GM18511 (cell line): ENCODE data around the gene HLA-G.
"Not testable (repeated sequence)": the region's sequence is repeated elsewhere in the genome, so short reads cannot be mapped to it uniquely, and the experiment has no call there.

Source experiments
- ATAC-seq: cut with Tn5 transposase; IDR thresholded peaks from one replicate; pipeline ENCODE4 v1.9.1; 2021; ENCODE audit warnings: mild to moderate bottlenecking, moderate library complexity; ENCODE audit not compliant: unreplicated experiment

The HLA-G gene

DNA sequence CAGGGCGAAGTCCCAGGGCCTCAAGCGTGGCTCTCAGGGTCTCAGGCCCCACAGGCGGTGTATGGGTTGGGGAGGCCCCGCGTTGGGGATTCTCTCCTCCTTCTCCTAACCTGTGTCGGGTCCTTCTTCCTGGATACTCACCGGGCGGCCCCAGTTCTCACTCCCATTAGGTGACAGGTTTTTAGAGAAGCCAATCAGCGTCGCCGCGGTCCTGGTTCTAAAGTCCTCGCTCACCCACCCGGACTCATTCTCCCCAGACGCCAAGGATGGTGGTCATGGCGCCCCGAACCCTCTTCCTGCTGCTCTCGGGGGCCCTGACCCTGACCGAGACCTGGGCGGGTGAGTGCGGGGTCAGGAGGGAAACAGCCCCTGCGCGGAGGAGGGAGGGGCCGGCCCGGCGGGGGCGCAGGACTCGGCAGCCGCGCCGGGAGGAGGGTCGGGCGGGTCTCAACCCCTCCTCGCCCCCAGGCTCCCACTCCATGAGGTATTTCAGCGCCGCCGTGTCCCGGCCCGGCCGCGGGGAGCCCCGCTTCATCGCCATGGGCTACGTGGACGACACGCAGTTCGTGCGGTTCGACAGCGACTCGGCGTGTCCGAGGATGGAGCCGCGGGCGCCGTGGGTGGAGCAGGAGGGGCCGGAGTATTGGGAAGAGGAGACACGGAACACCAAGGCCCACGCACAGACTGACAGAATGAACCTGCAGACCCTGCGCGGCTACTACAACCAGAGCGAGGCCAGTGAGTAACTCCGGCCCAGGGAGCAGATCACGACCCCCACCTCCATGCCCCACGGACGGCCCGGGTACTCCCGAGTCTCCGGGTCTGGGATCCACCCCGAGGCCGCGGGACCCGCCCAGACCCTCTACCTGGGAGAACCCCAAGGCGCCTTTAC, at the start of gene HLA-G:
Gene HLA-G (plus strand): TSS at position 247 of the 892 bp plus-strand sequence. CDS start 20 bp downstream, at position 267.
- ATAC-seq = no peak

DNA sequence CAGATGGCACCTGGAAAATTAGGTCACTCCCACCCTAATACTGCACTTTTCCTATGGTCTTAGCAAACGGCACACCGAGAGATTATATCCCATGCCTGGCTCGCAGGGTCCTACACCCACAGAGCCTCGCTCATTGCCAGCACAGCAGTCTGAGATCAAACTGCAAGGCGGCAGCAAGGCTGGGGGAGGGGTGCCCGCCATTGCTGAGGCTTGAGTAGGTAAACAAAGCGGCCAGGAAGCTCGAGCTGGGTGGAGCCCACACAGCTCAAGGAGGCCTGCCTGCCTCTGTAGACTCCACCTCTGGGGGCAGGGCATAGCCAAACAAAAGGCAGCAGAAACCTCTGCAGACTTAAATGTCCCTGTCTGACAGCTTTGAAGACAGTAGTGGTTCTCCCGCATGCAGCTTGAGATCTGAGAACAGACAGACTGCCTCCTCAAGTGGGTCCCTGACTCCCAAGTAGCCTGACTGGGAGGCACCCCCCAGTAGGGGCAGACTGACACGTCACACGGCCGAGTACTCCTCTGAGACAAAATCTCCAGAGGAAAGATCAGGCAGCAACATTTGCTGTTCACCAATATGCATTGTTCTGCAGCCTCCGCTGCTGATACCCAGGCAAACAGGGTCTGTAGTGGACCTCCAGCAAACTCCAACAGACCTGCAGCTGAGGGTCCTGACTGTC, 47.5 kb upstream of the HLA-G start:
- ATAC-seq = not testable (repeated sequence)

DNA sequence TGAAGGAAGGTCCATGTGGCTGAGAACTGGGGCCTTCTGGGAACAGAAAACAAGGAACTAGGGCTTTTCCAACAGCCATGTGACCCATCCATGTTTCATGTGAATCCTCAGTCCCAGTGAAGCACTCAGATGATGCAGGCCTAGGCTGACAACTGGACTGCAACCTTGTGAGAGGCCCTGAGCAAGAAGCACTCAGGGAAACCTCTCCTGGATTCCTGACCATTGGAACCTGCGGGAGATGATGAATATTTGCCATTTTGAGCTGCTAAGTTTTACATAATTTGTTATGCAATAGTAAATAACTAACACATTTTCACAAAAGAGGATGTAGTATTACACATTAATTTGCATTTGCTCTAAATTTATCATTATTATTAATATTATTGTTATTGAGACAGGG, 38.4 kb upstream of the HLA-G start:
- ATAC-seq = no peak

DNA sequence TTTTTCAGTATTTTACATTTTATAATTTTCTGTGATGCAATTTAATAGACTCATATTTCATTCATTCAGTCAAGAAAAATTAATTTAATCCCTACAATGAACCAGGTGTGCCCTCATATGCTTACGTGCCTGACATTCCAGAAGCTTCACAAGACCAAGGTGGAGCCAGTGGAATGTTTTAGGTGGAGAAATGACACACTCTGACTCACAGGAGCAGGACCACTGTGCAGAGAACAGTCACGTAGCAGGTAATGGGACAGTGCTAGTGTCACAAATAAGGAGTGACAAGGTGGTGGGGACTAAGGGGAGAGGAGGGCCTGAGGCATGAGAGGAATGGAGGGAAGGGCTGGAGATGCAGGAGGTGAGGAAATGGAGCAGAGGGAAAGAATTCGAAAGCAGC, 37.0 kb upstream of the HLA-G start:
- ATAC-seq = no peak

DNA sequence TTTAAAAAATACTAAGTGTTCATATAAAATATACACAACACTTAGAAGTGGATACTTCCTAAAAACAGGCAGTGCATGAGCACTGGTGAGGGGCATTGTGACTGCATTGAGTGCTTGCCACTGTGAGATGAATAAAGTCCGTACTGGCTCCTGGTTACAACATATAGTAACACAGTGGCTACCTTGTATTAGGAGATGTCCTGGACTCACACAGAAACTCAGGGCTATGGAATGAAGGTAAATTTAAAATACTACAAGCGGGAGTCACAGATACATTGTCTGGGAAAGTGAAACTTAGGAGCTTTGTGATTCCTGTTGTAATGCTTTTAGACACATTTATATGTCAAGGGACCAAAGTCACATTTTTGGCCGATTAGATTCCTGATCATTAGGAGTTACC, 36.5 kb upstream of the HLA-G start:
- no peak for ATAC-seq

DNA sequence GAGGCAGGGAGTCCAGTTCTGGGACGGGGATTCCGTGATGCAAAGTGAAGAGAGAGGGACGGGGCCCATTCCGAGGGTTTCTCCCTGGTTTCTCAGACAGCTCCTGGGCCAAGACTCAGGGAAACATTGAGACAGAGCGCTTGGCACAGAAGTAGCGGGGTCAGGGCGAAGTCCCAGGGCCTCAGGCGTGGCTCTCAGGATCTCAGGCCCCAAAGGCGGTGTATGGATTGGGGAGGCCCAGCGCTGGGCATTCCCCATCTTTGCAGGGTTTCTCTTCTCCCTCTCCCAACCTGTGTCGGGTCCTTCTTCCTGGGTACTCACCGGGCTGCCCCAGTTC, 35.9 kb upstream of the HLA-G start:
- no peak for ATAC-seq

DNA sequence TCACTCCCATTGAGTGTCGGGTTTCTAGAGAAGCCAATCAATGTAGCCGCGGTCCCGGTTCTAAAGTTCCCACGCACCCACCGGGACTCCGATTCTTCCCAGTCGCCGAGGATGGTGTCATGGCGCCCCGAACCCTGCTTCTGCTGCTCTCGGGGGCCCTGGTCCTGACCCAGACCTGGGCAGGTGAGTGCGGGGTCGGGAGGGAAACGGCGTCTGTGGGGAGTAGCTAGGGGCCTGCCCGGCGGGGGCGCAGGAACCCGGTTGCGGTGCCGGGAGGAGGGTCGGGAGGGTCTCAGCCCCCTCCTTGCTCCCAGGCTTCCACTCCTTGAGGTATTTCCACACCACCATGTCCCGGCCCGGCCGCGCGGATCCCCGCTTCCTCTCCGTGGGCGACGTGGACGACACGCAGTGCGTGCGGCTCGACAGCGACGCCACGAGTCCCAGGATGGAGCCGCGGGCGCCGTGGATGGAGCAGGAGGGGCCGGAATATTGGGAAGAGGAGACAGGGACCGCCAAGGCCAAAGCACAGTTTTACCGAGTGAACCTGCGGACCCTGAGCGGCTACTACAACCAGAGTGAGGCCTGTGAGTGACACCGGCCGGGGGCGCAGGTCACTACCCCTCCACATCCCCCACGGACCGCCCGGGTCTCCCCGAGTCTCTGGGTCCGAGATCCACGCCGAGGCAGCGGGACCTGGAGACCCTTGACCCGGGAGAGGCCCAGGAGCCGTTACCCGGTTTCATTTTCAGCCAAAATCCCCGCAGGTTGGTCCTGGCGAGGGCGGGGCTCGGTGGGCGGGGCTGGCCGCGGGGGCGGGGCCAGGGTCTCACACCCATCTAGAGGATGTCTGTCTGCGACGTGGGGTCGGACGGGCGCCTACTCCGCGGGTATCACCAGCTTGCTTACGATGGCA, 35.2 kb upstream of the HLA-G start:
- ATAC-seq = no peak

DNA sequence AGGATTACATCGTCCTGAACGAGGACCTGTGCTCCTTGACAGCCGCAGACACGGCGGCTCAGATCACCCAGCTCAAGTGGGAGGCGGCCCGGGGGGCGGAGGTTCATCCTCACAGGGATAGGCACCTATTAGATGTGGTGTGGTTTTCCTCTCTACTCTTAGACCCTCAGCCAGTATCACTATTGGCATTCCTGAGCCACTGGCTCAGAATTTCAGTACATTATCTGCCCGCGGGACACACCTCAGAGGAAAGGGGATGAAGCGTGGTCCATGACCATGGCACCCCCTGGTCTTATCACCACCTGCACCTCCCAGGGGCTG, 34.6 kb upstream of the HLA-G start:
- no peak for ATAC-seq

DNA sequence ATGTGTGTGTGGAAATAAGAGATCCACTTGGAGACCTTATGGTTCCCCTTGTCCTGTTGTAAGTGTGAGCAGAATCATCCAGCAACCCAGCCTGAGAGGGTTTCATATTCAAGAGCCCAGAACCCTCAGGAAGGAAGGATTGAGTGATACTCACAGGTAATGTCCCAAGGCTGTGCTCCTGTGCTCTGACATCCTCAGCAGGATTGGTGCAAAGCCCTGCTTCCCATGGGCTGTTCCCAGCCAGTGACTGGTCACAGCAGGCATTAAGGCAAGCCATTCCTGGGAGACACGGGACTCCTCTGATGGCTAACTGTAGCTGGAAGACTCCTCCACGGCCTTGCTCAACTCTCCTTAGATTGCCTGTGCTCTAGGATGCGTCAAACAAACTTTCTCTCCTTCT, 33.8 kb upstream of the HLA-G start:
- ATAC-seq = no peak

DNA sequence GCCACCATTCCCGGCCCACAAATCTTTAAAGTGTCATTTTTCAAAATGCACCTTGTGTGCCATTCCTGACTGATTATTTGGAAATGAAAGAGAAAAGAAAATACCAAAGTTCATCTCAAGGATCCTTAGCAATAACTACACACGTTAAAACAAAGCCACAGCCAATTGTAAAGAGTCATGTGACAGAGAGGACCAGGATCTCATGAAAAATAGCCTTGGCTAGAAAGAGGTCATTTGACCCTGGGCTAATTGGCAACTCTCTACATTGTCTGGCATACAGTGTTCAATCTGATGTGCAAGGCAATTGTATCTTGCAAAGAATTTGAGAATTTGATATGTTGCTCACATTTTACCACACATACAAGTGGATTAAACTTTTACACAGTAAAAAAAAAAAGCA, 31.6 kb upstream of the HLA-G start:
- ATAC-seq = no peak

DNA sequence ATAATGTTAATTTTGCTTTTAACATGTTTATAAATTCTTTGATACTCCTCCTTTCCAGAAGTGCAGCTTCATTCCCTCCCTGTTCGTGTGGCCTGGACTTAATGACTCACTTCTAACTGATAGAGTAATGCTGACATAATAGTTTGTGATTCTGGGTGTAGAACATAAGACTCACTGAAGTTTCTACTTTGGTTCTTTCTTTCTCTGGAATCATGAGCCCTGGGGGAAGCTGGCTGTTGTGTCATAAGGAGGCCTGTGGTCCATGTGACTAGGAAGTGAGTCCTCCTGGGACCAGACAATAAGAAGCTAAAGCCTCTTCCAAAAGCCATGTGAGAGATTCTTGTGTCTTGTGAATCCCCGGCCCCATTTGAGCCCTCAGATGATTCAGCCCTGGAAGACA, 30.5 kb upstream of the HLA-G start:
- ATAC-seq = no peak

DNA sequence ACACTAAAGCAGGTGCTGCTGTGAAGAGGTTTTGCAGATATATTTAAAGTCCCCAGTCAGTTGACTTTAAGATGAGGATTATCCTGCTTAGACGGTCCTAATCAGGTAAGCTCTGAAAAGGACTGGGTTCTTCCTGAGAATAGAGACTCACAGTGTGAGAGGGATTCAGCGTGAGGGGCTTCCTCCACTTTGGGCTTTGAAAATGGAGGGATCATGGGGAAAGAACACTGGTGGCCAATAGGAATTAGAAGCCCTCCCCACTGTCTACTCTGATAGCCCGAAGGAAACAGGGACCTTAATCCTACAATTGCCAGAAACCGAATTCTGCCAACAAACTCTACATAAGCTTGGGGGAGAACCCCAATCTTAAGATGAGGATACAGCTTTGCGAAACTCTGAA, 29.7 kb upstream of the HLA-G start:
- no peak for ATAC-seq

DNA sequence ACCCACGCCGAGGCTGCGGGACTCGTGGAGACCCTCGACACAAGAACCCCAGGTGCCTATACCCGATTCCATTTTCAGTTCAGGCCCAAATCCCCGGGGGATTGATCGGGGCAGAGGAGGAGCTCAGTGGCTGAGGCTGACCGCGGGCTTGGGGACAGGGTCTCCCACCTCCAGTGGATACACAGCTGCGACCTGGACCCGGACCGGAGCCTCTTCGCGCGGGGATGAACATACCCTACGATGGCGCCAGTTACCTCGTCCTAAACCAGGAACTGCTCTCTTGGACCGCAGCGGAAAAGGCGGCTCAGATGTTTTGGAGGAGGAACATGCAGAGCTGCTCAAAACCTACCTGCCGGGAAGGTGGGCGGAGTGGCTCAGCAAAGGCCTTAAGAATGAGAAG, 27.4 kb upstream of the HLA-G start:
- no peak for ATAC-seq

DNA sequence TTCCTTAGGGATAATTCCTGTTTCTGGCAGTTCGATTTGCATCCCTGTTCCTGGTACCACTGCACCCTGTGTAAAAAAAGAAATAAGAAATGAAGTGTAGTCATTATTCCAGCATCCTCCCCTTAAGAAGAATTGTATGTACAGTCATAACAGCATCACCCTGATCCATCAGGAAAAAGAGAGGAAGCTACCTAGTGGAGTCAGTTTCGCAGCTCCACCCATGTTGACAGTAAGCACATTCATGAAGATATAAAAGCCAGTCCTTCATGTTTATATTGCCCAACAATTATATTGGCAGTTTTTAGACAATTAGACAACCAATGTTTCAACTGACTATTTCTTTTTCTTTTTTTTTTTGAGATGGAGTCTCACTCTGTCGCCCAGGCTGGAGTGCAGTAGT, 21.2 kb upstream of the HLA-G start:
- no peak for ATAC-seq

DNA sequence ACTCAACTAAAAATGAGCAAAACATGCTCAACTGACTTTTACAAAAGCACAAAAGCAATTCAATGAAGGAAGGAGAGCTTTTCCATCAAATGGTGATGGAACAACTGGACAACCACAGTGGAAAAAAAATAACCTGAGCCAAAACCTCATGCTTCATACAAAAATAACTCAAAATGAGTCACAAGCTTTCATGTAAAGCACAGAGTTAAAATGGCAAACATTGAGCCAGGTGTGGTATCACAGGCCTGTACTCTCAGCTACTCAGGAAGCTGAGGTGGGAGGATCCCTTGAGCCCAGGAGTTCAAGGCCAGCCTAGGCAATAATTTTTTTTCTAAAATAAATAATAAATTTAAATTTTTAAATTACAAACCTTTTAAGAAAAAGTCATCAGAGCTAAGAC, 18.4 kb upstream of the HLA-G start:
- no peak for ATAC-seq

DNA sequence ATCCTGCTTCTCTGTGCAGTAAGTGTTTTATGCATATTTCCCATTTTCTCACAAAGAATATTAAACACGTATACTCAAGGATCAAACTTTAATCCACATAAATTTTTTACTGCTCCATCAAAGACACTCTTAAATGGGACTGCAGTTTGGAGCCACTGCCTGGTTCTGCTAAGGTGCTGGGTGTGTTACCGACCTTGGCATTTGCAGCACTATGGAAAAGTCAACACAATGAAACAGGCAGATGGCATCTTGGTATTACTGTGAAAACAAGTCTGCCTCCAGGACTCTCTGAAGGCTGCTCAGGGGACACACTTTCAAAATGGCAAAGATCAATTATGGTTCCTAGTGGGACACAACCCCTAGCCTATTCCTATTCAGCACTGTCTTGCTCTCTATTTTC, 17.3 kb upstream of the HLA-G start:
- no peak for ATAC-seq

DNA sequence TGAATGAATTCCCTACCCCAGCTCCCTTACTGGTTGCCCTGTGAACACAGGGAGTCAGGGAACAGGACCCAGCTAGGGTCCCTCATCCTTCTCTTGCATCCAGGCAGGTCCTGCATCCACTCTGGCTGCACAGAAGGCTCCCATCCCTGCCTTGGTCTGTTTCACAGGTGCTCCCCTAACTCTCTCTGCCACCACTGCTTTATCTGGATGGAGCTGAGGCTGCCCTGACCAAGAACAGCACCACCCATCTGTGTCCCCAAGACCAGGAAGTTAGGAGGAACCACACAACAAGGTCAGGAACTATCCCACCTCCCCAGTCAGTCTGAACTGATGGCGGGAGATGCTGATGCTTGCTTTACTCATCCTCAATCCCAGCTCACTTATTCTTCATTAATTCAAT, 16.2 kb upstream of the HLA-G start:
- no peak for ATAC-seq

DNA sequence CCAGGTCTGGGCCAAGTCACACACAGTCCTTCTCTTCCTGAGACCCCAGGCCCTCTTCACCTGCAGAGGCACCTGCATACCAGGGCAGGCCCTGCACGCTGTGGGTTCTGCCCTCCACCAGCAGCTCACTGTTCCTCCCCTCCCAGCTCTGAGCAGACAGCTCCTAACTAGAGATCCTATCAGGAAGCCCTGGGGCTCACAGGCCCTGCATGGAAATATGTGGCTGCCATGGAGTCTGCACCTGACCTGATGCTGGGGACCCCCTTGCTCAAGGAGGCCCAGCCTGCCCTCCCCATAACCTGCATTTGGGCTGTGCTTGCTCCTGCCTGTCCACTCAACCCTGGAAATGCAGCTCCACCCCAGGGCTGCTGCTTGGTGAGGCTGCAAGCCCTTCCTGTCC, 14.6 kb upstream of the HLA-G start:
- ATAC-seq = no peak

DNA sequence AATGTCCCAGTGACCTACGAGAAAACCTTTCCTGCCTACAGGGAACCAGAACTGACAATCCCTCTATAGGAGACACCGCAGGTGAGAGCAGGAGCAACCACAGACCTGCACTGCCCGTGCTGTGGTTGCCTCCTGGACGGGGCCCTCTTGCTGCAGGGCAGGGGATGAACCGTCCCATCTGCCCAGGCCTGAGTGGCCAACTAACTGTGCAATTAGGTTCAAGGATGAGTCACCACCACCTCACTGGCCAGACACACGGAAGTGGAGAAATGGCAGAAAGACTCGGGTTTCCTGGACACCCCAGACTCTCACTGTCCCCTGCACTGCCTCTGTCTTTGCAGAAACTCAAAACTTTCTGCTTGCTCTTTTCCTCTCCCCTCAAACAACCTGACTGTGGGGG, 13.8 kb upstream of the HLA-G start:
- no peak for ATAC-seq

DNA sequence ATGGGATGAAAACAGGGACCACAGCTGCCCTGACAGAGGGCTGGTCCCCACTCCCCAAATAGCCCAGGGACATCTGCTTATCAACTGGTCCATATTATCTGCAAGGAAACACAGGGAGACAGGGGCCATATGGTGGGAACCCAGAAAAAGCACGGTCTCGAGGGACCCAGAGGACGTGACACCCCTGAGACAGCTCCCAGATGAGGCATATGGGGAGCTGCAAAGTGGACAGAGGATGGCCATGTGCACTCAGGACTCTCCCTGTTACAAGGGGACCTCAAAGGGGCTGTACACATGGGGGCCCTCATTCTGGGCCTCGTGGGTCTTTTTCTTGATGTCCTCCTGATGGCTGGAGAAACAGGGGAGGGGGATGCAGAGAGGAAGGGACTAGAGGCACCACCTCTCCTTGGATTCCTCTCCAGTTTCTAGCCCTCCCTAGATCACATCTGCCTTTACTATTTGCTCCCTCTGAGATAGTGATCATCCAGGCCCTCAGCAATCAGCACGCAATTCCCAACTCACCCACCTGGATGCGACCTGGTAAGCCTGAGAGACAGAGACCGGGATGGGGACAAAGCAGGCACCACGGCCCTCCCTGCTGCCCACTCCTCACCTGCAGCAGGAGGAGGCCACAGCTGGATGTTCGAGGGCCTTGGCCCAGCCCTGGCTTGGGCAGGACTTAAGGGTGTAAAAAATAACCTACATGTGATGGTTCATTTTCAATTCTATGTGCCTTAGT, 13.1 kb upstream of the HLA-G start:
- no peak for ATAC-seq

DNA sequence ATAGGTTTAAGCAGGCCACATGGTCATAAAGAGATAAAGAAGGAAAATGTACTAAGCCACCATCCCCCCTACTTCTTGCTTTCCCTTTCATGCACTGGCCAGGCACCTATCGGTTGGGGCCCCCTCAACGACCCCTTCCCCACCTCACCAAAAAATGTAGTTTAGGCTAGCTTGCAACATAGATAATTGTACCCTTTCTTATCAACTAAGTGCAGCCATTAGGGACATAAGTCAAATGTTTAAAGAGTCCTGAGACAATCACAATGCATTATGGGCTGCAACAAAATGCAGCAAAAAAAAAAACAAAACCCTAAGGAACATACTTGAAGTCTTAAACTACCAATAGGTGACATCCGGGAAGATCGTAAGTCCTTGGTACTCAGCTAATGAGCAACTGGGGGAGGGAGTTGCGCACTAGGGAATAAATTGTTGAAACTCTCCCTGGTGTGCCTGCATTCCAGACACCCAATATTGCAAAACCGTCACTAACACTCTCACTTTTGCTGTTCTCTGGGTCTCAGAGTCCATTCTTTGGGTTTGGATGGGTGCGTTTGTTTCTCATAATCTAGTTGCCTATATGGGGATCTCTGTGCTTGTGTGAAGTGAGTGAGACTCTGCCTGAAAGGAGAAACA, 12.4 kb upstream of the HLA-G start:
- ATAC-seq = no peak
